HG03095 (cell line): ENCODE results near the gene PDZRN3.

Experiments
- ATAC-seq: cut with Tn5 transposase; IDR thresholded peaks from one replicate; pipeline ENCODE4 v1.9.1; 2021; ENCODE audit warnings: moderate library complexity; ENCODE audit not compliant: unreplicated experiment

PDZRN3 gene

DNA sequence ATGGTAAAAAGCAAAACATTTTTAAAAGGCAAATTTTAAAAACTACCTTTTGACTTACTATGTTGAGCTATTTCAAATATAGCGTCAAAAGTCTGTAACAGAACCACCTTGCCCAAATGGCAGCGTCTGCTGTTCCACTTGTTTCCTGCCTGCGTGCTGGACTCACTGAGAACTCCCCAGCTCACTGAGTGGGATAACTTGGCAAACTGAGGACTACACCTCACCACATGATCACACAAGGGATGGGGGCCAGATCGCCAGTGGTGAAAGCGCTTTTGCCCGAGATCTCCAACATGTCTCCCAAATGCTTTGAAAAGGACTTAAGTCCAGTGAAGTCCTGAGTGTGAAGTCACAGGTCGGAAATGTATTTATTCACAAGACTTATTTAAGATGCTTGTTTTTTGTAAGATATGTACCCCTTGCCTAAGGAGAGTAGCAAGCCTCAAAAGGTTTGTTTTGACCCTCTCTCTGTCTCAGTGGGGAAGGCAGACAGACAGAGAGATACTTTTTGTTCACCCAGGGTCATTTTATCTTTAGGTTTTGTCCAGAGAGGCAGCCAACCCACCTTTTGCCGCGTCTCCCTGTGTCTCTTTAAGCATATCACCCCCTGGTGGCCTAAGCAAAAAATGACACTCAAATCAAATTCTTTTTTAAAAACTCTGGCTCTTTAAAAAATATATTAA, 192.6 kb downstream of the PDZRN3 start:
- no peak for ATAC-seq

DNA sequence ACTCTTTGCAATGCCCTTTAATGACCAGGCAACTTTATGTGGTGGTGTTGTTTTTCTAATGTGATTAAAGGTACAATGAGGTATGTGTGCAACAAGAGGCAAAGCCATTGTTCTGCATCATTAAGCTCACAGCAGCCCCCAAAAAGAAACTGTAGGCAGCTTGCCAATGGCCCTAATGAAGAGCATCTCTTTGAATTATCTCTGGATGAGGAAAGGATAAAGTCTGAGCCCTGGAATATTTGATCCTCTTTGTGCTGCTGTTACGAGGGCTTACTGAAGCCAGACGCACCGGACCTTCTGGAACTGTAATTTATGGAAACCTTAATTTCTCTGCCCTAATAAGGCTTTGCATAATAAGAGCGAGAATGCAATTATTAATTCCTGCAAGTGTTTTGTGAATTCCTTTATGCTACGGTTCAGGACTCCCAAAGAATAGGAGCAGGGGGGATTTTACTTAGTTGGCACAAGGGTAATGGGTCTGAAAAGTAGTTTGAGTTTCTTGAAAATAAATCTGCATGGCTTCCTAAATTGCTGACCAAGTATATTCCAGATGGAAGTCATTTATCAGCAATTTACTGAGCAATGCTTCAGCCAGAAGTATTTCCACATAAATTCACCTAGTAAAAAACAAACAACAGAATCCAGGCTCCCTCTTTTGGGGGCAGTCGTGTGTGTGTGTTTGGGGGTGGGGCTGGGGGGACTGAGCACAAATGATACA, 193.4 kb downstream of the PDZRN3 start:
- ATAC-seq: no peak

DNA sequence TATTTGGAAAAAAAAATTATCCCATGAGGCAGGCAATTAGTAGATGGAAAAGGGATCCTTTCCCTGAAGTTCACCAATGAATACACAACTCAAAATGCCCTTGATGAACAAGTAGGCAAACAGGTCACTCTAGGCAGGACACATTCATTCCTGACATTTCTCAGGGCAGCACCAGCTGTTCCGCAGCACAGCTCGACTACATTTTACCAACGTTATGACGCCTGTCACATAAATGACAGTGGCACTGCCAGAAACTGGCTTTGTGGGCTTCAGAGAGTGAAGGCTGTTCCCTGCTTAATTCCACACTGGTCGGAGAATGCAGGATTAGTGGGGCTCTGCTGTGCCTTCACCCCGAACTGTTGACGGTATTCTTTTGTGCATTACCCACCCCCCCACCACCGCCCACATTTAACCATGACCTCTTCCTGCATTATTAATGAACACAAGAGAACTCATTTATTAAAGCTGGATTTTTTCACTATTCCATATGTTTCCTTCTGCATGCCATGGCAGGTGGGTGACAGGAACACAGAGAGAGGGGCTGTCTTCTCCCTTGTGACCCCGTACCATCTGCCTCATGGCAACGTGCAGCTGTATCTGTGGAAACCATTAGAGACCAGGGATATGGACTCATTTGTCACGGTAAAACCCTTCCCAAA, 197.6 kb downstream of the PDZRN3 start:
- ATAC-seq: no peak

DNA sequence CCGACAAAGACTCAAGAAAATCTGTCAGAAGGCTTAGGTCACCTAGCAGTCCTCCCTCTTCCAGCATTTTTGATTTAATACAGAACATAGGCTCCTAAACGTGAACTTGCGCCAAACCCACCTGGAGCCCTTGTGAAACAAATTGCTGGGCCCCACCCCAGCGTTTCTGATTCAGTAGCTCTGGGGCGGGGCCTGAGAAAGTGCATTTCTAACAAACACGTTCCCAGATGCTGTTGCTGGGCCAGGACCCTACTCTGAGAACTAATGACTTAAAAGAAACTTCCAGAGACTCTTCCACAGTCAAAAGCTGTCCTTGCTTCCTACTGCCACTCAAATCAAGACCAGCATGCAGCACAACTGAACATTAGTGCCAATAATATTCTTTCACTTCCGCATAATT, 198.1 kb downstream of the PDZRN3 start:
- no peak for ATAC-seq

DNA sequence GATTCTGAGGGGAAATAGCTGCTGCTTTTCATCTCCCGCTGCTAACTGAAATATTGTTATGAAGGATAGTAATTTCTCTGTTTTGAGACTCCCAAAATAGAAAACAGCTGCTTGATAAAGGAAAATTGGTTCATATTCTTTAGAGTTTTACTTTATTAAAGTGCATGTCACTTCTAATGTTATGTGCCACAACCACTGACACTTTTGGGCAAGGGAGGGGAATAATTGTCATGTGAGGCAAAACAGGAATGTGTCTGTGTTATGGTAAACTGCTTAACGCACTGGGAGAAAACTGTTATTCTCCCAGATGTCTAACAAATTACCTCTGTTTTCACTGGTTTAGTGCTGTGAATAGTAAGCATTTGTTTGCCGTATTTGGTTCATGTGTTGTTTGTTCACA, 201.6 kb downstream of the PDZRN3 start:
- ATAC-seq: no peak

DNA sequence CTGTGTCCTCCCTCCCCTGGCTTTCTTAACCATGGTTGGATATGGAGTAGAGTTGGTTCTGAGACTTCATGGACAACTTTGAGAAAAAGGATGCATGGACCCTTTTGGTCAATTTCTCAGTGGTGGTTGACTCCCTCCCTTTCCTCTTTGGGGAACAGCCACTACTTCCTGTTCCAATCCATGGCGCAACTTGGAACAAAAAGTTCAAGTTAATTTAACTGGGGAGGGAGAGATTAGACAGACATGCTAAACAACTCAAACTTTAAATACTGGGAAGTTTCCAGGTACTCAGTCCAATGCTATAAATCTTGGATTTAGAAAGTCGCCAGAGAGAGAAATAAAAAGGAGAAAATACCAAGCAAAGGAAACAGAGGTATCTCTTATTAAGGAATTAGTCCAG, 202.2 kb downstream of the PDZRN3 start:
- ATAC-seq: no peak

DNA sequence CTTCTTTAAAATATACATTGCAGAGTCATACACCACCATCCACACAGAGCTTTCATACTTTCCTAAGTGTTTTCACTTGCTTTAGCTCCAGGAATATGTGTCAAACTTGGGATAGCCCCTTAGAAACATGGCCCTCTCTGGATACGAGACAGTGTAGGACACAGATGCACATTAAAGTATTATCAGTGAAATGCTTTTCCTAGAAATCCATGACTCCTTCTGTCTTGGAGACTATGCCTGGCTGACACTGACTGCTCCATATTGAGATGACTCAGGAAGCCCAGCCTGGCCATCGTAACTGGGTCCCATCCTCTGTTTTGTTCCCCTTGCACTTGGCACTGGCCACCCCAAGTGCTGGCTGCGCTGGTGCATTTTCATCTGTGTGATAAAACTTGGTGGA, 204.8 kb downstream of the PDZRN3 start:
- ATAC-seq: no peak

DNA sequence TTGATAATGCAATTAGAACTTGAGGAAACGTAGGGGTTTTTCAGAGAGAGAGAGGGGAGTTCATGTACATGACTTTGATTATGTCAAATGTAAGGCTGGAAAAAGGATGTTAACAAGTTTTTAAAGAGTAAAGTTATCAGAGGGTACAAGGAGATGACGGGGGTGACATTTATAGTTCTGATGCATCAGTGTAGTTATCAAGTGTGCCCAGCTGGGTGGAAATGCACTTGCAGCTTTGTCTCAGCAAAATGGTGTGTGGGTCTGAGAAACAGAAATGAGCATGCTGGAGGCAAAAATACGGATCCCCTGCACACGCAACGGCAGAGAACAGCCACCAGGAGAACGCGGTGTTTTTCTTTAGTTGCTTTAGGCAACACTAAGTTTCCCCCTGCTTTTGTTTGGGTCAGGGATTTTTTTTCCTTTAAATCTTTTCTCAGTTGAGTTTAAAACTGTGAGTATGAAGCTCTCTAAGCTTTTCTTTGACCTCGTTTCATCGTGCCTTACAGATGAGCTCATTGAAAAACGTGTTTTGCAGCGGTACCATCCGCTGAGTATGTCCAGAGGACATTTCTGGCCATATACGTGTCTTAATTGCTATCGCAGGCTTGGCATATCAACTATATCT, 205.4 kb downstream of the PDZRN3 start:
- ATAC-seq: no peak

DNA sequence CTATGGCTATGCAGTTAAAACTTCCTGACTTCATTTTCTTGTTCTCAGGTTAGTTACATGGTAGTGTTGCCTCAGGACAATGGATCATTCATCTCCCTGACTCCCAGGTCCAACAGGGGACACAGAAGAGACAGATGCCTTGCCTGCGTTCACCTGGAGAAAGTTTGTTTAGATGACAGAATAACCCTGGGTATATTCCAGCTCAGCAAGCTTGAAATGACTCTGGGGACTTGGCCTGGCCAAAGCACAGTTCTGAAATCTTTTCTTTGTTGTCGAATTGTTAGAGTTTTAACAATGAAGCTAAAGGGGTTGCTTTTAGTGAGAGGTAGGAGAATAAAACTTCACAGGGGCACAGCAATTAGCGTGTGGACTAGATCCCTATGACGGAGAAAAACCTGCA, 206.1 kb downstream of the PDZRN3 start:
- ATAC-seq: no peak

DNA sequence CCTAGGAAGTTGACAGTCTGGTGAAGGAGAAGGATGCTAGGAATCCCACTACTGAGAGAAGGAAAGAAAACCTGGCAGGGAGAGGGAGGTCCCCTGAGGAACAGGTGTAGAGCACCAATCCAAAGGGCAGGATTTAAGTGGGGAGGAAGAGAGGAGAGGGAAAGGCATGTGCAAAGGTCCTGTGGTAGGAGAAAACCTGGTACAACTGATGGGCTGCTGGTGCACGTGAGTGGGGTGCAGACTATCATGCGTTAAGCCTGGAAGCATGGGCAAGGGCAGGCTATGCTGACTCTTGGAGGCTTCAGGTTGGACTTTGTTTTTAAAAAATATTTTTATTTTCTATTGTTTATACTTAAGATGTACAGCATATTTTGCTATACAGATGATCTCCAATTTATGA, 209.6 kb downstream of the PDZRN3 start:
- no peak for ATAC-seq

DNA sequence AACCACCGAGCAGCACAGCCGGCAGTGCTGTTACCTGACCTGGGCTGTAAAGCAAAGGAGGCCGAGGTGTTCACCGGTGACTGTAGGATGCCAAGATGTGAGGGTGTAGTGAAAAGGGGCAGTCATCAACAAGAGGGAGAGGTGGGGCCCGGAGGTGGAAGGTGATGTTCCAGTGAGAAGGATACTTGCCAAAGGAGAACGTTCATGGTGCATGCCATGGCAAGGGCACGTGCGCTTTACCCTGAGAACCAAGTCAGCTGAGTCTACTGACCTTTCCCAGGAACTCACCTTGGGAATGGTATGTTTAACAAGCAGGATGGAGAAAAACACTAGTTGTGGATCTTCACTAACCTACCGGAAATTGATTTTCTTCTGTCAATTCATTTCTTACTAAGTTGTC, 211.1 kb downstream of the PDZRN3 start:
- ATAC-seq: no peak

DNA sequence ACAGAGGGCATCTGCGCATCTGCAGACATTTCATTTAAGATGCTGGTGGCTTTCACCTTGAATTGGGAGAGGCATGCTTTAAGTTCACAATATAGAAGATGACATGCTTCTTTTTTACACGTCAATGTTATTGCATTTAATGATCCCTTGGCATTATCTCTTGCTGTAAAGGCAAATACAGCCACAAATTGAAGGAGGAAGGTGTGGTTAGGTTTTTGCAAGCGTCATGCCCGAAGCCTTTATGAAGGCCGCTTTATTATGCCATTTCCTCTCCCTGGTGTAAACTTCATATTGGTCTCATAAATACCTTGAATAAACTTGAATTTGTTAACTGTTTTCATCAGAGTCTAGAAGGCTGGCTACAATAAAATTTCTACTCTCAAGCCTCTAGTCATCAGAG, 212.7 kb downstream of the PDZRN3 start:
- no peak for ATAC-seq

DNA sequence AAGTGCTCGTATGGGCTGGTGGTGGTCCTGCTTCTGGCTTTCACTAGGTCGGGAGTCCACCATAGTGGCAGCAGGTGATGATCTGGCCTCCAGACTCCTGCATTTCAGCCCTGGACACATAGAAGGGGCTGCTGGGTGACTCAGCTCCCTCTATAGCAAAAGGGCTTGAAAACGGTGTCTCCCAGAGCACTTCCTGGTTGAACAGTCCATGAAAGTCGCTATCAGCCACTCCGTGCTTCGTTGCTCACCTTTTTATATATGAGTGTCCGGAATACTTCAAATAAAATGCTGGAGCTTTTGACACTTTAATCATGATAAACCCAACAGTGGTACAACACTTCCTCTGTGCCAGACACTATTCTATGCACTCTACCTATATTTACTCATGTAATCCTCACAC, 213.2 kb downstream of the PDZRN3 start:
- ATAC-seq: no peak

DNA sequence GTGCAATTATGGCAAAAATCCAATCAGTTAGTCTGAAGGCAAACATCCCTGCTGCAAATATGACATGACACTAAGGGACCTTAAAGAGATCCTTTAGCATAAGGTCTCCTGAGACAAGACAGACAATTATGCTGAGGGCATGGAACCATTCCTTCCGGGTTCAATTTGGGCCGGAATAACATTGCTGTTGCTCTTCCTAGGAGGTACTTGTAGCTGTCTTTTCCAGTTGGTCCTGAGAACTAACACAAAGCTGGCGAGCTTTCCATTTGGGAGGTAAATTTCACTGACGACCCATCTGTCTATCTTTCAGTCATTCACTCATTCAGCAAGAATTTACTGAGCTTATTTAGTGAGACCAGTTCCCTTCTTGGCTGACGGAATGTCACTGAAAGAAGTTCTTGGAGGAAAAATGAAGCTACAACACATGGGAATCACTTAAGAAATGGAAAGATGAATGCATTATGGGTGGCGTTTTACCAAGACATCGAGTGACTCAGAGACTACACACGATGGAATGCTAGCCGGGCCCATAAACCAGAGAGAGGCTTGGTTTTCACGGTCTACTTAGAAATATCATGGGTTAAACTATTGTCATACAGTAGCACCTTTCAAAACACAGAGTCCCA, 215.5 kb downstream of the PDZRN3 start:
- ATAC-seq: no peak

DNA sequence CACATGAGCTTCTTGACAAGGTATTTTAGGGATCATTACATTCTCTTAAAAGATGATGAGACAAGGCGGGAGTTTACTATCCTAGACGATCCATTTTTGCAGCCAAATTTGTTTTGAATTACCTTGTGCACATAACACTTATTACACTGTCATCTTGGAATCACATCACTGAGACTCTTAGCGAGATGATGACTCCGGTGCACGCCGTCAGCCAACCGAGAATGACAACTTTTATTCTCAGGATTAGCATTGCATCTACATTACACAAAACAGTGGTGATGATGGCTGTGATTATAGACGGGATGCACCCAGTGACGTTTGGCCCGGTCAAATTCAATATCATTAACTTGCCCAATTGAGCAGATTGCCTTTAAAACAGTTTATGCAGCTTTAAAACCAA, 216.1 kb downstream of the PDZRN3 start:
- no peak for ATAC-seq

DNA sequence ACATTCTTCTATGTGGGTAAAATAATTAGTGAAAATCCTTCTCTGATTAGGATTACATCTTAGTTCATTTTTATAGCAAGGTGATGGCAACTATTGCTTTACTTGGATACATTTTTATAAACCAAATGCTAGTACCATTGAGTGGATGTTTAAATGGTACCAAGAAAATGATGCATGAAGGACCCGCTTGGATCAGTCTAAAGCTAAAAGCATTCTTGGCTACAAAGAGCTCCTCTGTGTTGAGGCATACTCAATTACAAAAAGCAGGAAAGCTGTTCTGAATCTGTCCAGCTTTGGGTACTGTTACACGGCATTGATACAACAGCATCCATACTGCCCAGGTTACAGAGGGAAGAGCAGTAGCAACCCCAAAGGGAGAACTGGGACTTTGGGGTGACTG, 217.2 kb downstream of the PDZRN3 start:
- ATAC-seq: no peak

DNA sequence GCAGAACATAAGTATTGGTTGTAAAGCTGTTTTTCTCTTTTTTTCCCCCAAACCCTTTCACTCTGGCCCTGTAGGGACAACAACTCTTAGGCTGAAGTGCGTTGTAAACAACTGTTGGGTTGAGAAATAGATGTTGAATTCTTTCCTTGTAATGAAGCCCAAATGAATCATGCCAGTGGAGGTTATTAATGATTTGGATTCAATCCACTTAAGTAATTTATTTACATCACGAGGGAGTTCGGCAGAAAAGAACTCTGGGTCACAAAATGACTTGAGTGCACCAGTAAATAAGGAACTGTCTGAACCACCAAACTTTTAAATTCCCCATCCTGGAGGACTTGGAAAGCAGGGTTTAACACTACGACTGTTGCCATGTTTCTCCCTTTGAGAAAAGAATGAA, 218.9 kb downstream of the PDZRN3 start:
- no peak for ATAC-seq

DNA sequence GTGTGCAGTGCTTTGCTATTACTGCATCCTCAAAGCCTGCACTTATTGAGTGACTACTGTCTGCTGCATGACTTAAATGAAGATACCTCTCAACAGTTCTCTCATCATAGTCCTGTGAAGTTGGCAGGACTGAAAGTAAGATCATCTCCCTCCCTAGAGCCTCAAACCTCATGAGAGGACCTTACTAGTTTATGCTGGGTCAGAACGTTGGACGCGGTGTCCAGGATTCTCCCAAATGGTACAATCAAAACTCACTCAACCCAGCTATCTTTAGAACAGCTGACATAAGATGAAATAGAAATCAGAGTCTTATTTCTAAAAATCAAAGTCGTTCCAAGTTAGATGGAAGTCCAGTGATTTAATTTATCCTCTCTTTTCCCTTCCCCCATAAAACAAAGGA, 219.7 kb downstream of the PDZRN3 start:
- no peak for ATAC-seq

DNA sequence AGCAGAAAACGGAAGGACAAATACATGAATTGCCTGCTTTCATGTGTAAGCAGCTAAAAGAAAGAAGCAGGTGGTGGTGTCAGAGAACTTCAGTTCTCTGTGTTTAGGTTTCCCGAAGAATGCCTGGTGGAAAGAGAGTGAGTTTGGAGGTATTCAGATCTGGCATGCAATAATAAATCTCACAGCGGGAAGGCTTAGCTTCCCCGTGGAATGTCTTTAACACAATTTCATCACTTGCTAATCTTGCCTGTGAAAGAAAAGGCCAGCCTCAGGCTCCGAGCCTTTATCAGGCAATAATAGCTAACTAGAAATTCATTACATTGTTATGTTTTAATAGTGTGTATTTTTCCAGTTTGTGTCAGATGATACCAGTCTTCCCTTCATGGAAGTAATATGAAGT, 220.3 kb downstream of the PDZRN3 start:
- no peak for ATAC-seq

DNA sequence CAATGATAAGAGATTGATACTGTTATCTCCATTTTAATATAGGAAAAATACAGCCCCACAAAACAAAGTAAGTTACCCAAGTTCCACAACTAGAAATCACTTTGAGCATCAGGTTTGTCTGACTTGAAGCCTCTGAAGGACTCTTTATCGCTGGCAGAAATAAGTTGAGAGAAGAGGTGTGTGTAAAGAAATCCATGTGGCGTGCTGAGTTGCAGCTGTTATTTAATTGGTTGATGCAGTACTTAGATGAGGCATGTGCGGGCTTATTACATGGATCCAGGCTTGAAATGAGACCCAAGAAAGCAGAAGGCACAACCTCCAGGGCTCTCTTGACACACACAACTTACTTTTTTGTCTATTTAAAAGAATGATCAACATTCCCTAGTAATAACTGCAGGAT, 221.3 kb downstream of the PDZRN3 start:
- no peak for ATAC-seq

DNA sequence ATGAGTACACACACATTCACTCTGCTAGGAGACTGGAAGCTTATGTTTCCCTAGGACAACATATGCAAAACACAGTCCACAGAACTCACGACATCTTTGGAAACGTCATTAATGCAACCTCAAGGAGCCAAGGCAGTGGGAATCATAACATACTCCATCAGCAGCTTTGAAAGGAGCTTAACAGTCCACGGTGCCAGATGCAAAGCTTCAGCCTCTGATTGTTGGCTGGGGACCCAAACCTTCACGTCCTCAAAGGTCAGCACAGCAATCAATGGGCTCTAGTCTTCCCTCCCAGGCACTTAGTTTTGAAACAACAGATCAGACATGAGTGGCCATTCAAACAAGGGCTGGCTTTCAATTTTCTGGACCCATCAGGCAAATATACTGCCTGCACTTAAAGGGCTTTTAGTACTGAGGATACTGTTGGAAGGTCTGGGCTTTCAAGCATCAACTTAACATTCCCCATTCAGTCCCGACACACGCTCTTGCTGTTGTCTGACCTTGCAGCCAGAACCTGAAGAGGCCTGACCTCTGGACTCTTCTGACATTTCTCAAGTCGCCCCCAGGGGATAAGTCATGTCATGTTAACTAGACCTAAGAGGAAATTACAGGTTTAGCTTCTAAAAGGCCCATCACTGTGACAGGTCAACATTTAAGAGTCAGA, 223.0 kb downstream of the PDZRN3 start:
- ATAC-seq: no peak
